HEK293 (cell line): ENCODE data around the gene CPNE5.

Source experiments
- CTCF ChIA-PET: fragments of 350-600 bp; formaldehyde crosslinking; extraction: SDS; loops from one replicate; lab custom pipeline; 2021; ENCODE audit warnings: antibody characterized with exemption; lab: Yijun Ruan, JAX
- POLR2A ChIA-PET: fragments of 300-600 bp; formaldehyde crosslinking; extraction: SDS; loops from one replicate; lab custom pipeline; 2020; ENCODE audit warnings: antibody characterized with exemption, inconsistent platforms; lab: Yijun Ruan, JAX
- H3K27ac ChIP-seq: fragments of 200-500 bp; sonication (Bioruptor generic); 2 replicates; pipeline ENCODE4 v1.5.1; 2014; ENCODE audit warnings: low read depth, low read length, control low read depth, inconsistent platforms; ENCODE audit errors: extremely low read depth
- H3K36me3 ChIP-seq, 2 experiments: fragments of 200-500 bp in 1 of 2; sonication (Bioruptor generic) in 1 of 2; 1 replicate in 1 of 2; 2 replicates in 1 of 2; pipeline ENCODE4 v1.5.1; 2014 to 2017; ENCODE audit warnings: inconsistent platforms in 2 of 2, low read length in 2 of 2; ENCODE audit not compliant: control insufficient read depth in 2 of 2, insufficient read depth in 1 of 2
- H3K4me1 ChIP-seq: fragments of 200-500 bp; sonication (Bioruptor generic); 2 replicates; pipeline ENCODE4 v1.5.1; 2014; ENCODE audit warnings: mild to moderate bottlenecking, low read length, inconsistent platforms; ENCODE audit not compliant: control insufficient read depth, insufficient read depth
- H3K4me3 ChIP-seq: 2 replicates; pipeline ENCODE4 v1.5.1; 2011; ENCODE audit warnings: low read depth, mild to moderate bottlenecking, control low read depth, low read length, moderate library complexity
- H3K9me3 ChIP-seq: fragments of 200-500 bp; sonication (Bioruptor generic); 2 replicates; pipeline ENCODE4 v1.5.1; 2014; ENCODE audit warnings: low read depth, low read length, inconsistent platforms; ENCODE audit not compliant: control insufficient read depth, insufficient read depth
- GLIS1 ChIP-seq: fragments of 450-650 bp; formaldehyde crosslinking; IDR thresholded peaks from 2 replicates; pipeline ENCODE4 v1.5.1; 2016; ENCODE audit warnings: missing biosample characterization, missing genetic modification characterization
- SALL2 ChIP-seq: fragments of 450-650 bp; formaldehyde crosslinking; IDR thresholded peaks from 2 replicates; pipeline ENCODE4 v1.5.0; 2017; ENCODE audit warnings: missing biosample characterization, mild to moderate bottlenecking, missing genetic modification characterization, borderline replicate concordance
- TRIM28 ChIP-seq: IDR thresholded peaks from 2 replicates; pipeline ENCODE4 v1.6.1; 2011; ENCODE audit warnings: low read length, control low read depth, borderline replicate concordance
- ZIC2 ChIP-seq: fragments of 450-650 bp; formaldehyde crosslinking; IDR thresholded peaks from 2 replicates; pipeline ENCODE4 v1.5.1; 2016; ENCODE audit warnings: missing biosample characterization, missing genetic modification characterization
- ZNF138 ChIP-seq: fragments of 450-650 bp; formaldehyde crosslinking; IDR thresholded peaks from 2 replicates; pipeline ENCODE4 v1.5.1; 2016; ENCODE audit warnings: missing biosample characterization, missing genetic modification characterization, borderline replicate concordance
- ZNF157 ChIP-seq: fragments of 450-650 bp; formaldehyde crosslinking; IDR thresholded peaks from 2 replicates; pipeline ENCODE4 v1.5.1; 2016; ENCODE audit warnings: missing biosample characterization, missing genetic modification characterization
- ZNF184 ChIP-seq: fragments of 450-650 bp; IDR thresholded peaks from 2 replicates; pipeline ENCODE4 v1.5.1; 2018; ENCODE audit warnings: missing biosample characterization, mild to moderate bottlenecking, missing genetic modification characterization
- ZNF324 ChIP-seq: fragments of 450-650 bp; formaldehyde crosslinking; IDR thresholded peaks from 2 replicates; pipeline ENCODE4 v1.5.1; 2016; ENCODE audit warnings: missing biosample characterization, missing genetic modification characterization
- ZNF571 ChIP-seq: fragments of 450-650 bp; formaldehyde crosslinking; IDR thresholded peaks from 2 replicates; pipeline ENCODE4 v1.5.0; 2017; ENCODE audit warnings: missing biosample characterization, missing genetic modification characterization
- ZNF701 ChIP-seq: fragments of 450-650 bp; formaldehyde crosslinking; IDR thresholded peaks from 2 replicates; pipeline ENCODE4 v1.5.1; 2016; ENCODE audit warnings: missing biosample characterization, missing genetic modification characterization
- ZNF830 ChIP-seq: fragments of 450-650 bp; IDR thresholded peaks from 2 replicates; pipeline ENCODE4 v1.5.0; 2018; ENCODE audit warnings: missing biosample characterization, missing genetic modification characterization, low read depth, mild to moderate bottlenecking, moderate library complexity
- ZNF837 ChIP-seq: fragments of 450-650 bp; formaldehyde crosslinking; IDR thresholded peaks from 2 replicates; pipeline ENCODE4 v1.5.1; 2016; ENCODE audit warnings: missing biosample characterization, missing genetic modification characterization
- ZSCAN23 ChIP-seq: fragments of 450-650 bp; formaldehyde crosslinking; IDR thresholded peaks from 2 replicates; pipeline ENCODE4 v1.5.1; 2016; ENCODE audit warnings: missing biosample characterization, missing genetic modification characterization
- TF ChIP-seq, protein P1 (sequence below): fragments of 450-650 bp; formaldehyde crosslinking; IDR thresholded peaks from 2 replicates; pipeline ENCODE4 v1.5.1; 2017; ENCODE audit warnings: missing biosample characterization, missing genetic modification characterization
- TF ChIP-seq, protein P2 (sequence below): fragments of 450-650 bp; formaldehyde crosslinking; IDR thresholded peaks from 2 replicates; pipeline ENCODE4 v1.5.1; 2016; ENCODE audit warnings: missing biosample characterization, missing genetic modification characterization
- TF ChIP-seq, protein P3 (sequence below): fragments of 450-650 bp; formaldehyde crosslinking; IDR thresholded peaks from 2 replicates; pipeline ENCODE4 v1.5.1; 2016; ENCODE audit warnings: missing biosample characterization, missing genetic modification characterization

The CPNE5 gene

DNA sequence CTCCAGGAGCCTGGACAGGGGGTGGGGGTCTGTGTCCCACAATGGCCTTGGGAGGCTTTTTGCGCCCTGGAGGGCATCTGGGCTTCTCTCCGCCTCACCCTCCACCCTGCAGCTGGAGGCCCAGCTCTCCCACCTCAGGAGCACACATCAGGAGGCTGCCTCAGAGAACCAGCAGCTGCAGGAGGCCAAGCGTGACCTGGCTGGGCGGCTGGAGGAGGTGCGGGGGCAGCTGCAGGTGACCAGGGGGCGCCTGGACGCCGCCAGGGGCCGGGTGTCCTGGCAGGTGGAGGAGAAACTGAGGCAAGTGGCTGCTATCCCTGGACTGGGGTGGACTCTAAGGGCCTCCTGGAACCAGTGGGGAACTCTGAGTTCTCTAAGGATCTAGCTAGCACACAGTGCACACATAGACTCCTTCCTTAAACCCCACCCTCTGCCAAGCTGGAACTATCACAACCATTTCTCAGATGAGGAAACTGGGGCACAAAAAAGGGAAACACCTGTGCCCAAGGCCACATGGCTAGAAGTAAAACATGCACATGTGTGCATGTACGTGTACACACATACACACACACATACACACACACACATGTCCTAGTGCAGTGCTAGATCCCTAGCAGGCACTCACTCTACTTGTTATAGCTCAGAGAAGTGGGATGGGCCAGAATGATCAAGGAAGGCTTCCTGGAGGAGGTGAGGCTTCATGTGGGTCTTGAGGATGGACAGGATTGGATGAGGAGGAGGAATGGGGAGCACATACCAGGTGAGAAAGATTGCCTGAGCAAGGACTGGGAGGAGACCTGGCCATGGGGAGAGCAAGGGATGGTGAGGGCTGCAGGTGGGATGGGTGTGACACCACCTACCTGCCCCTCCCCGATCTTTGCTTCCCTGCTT lies 118.7 kb downstream of the CPNE5 start:
- ChIA-PET POLR2A (interaction anchor here (0.5 to 1.5 kb wide), 5 partner anchors 33 to 121 kb away, joined by 3 to 5 read pairs (median 4); partner anchors contain the start of gene CDKN1A), CTCF (interaction anchor here (0.5 to 5.4 kb wide), 8 partner anchors 12 to 183 kb away, joined by 3 to 50 read pairs (median 4); no protein-coding TSS in a partner anchor)
- TF ChIP-seq GLIS1 (0 out of 2 replicates have a peak, but pooled peaks have one; percentile 20), ZIC2 (tag by site-specific recombination) (peak; percentile 68)
- TF ChIP-seq, protein P1, sequence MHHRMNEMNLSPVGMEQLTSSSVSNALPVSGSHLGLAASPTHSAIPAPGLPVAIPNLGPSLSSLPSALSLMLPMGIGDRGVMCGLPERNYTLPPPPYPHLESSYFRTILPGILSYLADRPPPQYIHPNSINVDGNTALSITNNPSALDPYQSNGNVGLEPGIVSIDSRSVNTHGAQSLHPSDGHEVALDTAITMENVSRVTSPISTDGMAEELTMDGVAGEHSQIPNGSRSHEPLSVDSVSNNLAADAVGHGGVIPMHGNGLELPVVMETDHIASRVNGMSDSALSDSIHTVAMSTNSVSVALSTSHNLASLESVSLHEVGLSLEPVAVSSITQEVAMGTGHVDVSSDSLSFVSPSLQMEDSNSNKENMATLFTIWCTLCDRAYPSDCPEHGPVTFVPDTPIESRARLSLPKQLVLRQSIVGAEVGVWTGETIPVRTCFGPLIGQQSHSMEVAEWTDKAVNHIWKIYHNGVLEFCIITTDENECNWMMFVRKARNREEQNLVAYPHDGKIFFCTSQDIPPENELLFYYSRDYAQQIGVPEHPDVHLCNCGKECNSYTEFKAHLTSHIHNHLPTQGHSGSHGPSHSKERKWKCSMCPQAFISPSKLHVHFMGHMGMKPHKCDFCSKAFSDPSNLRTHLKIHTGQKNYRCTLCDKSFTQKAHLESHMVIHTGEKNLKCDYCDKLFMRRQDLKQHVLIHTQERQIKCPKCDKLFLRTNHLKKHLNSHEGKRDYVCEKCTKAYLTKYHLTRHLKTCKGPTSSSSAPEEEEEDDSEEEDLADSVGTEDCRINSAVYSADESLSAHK = no peak
- Histone ChIP-seq H3K4me1 (no peaks in the 10 kb centered on the region), H3K36me3 (no peaks in the 10 kb centered on the region), H3K9me3 (no peaks in the 10 kb centered on the region), H3K4me3 (no peak overlapping the region), H3K27ac (no peak overlapping the region)

DNA sequence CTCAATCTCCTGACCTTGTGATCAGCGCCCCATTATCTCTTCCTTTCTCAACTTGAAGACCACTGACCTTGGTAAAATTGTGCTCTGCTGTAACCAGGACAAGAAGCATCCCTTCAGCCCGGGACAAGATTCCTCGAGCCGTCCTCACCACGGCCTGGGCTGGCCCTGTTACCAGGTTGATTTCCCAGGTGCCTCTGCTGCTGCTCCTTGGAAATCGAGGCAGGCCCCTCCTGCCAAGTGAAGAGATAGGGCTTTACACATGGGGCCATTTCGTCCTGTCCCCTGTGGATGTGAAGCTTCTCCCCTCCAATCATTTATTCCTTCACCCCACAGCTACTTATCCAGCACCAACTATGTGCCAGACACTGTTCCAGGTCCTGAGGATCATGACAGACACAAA lies 120.1 kb downstream of the CPNE5 start:
- ChIA-PET CTCF (interaction anchor here (1.2 to 1.6 kb wide), 5 partner anchors 14 to 300 kb away, joined by 3 to 9 read pairs (median 4); no protein-coding TSS in a partner anchor), POLR2A (interaction anchor here (0.5 kb wide), 2 partner anchors 113 to 177 kb away, joined by 3 to 4 read pairs; no protein-coding TSS in a partner anchor)

DNA sequence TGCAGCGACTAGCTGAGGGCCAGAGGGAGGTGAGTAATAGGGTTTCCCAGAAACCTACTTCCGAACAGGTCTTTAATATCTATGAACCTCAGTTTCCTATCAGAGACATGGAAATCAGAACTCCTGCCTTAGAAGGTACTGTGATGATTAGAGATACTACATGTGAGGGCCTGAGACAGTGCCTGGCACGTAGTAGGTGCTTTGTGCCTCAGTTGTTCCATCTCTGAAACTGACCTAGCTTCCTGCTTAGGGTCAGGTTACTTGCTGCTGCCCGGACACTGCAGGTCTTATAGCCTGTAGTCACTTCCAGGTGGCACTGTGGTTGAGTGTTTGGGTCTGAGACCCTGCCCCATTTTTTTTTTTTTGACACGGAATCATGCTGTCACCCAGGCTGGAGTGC lies 120.7 kb downstream of the CPNE5 start:
- CTCF ChIA-PET = interaction anchor here (0.6 to 1.8 kb wide), 6 partner anchors 40 to 300 kb away, joined by 3 to 4 read pairs (median 3); no protein-coding TSS in a partner anchor
- H3K27ac ChIP-seq = no peak overlapping the region
- no peaks in the 10 kb centered on the region for H3K9me3 ChIP-seq
- no peaks in the 10 kb centered on the region for H3K36me3 ChIP-seq
- POLR2A ChIA-PET = interaction anchor here (0.5 kb wide), 1 partner anchor 112 kb away, joined by 3 read pairs; no protein-coding TSS in a partner anchor
- no peak for TF ChIP-seq TRIM28
- no peak for TF ChIP-seq ZNF184
- no peak for TF ChIP-seq ZNF138
- TF ChIP-seq ZNF324 = no peak
- TF ChIP-seq ZNF701 (tag by site-specific recombination) = no peak
- TF ChIP-seq, protein P2, sequence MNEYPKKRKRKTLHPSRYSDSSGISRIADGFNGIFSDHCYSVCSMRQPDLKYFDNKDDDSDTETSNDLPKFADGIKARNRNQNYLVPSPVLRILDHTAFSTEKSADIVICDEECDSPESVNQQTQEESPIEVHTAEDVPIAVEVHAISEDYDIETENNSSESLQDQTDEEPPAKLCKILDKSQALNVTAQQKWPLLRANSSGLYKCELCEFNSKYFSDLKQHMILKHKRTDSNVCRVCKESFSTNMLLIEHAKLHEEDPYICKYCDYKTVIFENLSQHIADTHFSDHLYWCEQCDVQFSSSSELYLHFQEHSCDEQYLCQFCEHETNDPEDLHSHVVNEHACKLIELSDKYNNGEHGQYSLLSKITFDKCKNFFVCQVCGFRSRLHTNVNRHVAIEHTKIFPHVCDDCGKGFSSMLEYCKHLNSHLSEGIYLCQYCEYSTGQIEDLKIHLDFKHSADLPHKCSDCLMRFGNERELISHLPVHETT (tag by site-specific recombination) = no peak
- no peak for TF ChIP-seq SALL2 (tag by site-specific recombination)
- no peak overlapping the region for H3K4me3 ChIP-seq
- H3K4me1 ChIP-seq = no peaks in the 10 kb centered on the region

More for the DNA sequence above, 120.1 kb downstream of the CPNE5 start:
- H3K9me3 ChIP-seq = no peaks in the 10 kb centered on the region
- no peaks in the 10 kb centered on the region for H3K4me1 ChIP-seq
- H3K36me3 ChIP-seq = no peaks in the 10 kb centered on the region
- H3K27ac ChIP-seq = no peak overlapping the region
- no peak overlapping the region for H3K4me3 ChIP-seq
- no peak for TF ChIP-seq ZNF837 (tag by site-specific recombination)
- TF ChIP-seq ZNF571 (tag by site-specific recombination) = no peak
- no peak for TF ChIP-seq ZSCAN23
- no peak for TF ChIP-seq ZNF157
- TF ChIP-seq, protein P3, sequence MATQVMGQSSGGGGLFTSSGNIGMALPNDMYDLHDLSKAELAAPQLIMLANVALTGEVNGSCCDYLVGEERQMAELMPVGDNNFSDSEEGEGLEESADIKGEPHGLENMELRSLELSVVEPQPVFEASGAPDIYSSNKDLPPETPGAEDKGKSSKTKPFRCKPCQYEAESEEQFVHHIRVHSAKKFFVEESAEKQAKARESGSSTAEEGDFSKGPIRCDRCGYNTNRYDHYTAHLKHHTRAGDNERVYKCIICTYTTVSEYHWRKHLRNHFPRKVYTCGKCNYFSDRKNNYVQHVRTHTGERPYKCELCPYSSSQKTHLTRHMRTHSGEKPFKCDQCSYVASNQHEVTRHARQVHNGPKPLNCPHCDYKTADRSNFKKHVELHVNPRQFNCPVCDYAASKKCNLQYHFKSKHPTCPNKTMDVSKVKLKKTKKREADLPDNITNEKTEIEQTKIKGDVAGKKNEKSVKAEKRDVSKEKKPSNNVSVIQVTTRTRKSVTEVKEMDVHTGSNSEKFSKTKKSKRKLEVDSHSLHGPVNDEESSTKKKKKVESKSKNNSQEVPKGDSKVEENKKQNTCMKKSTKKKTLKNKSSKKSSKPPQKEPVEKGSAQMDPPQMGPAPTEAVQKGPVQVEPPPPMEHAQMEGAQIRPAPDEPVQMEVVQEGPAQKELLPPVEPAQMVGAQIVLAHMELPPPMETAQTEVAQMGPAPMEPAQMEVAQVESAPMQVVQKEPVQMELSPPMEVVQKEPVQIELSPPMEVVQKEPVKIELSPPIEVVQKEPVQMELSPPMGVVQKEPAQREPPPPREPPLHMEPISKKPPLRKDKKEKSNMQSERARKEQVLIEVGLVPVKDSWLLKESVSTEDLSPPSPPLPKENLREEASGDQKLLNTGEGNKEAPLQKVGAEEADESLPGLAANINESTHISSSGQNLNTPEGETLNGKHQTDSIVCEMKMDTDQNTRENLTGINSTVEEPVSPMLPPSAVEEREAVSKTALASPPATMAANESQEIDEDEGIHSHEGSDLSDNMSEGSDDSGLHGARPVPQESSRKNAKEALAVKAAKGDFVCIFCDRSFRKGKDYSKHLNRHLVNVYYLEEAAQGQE (tag by site-specific recombination) = no peak
- no peak for TF ChIP-seq ZNF830 (tag by site-specific recombination)
